CMK (cell line): Measurements from ENCODE around the gene KCNIP4.

Experiments used
- DNase-seq: peaks from one replicate; pipeline ENCODE4 v3.0.0-alpha.2; 2010; ENCODE audit warnings: low read depth

Gene KCNIP4

DNA sequence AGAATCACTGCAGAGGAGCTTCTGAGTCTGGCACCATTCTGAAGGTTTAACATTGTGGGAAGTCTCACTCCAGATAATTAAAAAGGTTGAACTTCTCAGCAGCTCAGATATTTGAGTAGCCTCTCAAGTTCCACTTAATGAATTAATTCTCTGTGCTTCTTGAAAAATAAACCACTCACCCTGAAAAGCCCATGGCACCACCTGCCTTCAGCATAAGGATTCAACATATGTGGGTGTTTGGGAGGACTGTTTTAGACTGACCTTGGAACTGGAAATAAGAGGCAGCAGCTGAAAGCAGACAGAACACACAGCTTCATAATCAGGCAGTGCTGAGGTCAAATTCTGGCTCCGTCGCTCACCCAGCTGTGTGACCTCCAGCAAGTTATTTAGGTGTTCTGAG is 100.6 kb downstream of the KCNIP4 start:
- DNase-seq, result no peak

DNA sequence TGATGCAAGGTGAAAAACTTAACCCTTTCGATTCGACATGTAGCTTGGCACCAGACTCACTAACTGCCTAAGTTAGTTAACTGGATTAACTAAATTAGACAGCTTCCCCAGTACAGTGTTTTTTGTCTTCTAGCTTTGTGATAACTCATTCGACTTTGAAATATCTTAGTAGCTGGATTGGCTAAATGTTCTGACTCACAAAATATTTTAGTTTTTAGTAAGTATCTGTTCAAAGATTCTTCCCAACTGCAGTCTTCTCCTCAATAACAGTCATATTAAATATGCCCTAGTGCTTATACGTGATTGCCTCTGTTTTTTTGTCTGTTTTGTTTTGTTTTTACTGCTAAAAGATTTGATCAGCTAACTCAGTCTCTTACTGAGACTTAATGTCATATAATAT is 102.9 kb downstream of the KCNIP4 start:
- no peak for DNase-seq

DNA sequence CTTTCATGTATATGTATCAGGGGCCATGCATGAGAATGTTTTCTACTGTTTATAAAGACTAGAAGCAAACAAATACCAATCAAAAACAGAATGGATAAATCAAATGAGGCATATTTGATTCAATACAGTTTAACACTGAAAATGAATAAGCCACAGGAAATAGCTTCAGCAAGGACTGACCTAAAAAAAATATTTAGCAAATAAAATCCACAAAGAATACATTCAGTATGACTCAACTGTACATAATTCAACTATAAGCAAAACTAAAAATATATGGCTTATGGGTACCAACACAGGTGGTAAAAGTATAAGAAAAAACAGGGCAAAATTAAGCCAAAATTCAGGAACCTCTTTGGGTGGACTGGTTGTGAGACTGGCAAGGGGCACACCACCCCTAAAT is 112.9 kb downstream of the KCNIP4 start:
- no peak for DNase-seq

DNA sequence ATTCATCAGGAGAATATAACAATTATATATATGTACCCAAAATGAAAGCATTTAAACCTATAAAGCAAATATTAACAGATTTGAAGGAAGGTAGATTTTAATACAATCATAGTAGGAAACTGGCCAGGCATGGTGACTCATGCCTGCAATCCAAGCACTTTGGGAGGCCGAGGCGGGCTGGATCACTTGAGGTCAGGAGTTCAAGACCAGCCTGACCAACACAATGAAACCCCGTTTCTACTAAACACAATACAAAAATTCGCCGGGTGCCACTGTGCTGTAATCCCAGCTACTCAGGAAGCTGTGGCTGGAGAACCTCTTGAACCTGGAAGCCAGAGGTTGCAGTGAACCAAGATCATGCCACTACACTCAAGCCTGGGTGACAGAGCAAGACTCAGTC is 118.3 kb downstream of the KCNIP4 start:
- DNase-seq, result no peak

DNA sequence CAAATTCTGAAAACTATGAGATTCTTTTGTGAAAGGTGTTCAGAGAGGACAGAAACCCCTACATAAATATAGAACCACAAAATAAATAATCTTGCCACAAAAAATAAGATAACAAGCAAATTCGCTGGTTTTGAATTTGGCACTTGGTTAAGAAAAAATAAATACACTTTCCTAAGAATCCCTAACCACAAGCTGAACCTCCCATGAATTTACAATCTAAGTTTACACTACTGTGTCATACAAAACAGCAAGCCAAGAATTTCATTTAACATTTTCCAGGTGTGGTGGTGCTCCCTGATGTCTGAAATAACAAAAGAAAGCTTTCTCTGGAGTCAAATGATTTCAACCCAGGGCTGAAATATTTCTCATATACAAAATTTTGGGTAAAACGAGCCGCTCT is 121.0 kb downstream of the KCNIP4 start:
- no peak for DNase-seq

DNA sequence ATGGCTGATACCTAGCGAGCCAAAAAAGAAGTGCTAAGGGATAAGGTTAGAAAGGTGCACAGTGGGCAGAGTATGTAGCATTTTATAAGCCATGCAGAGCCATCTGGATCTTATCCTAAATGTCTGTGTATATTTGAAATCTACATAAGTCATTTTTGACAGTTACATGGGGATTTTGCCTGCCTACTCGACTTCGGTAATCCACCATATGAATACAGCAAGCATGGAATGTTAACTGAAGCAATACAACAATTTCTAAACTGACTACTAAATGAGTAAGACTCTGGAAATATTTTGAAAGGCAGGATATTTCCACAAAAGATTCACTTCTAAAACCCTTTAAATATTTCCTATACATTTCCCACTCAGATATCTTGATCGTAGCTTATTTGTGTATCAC is 122.5 kb downstream of the KCNIP4 start:
- no peak for DNase-seq

DNA sequence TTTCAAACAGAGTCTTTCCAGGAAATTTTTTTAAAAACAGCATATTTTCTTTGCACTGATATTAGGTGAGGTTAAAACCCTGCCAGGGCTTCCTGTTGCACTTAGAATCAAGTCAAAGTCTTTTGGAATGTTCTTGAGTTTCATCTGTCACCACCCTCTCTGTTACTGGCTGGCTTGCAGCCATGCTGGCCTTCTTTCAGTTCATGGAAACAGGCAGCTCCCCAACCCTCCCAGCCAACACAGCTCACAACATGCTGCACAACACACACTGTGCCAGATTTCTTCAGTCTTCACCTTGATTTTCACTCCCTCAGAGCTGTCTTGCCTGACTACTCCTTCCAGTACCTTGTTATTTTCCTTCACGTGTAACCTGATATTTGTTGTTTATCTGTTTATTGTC is 129.5 kb downstream of the KCNIP4 start:
- DNase-seq, result no peak

DNA sequence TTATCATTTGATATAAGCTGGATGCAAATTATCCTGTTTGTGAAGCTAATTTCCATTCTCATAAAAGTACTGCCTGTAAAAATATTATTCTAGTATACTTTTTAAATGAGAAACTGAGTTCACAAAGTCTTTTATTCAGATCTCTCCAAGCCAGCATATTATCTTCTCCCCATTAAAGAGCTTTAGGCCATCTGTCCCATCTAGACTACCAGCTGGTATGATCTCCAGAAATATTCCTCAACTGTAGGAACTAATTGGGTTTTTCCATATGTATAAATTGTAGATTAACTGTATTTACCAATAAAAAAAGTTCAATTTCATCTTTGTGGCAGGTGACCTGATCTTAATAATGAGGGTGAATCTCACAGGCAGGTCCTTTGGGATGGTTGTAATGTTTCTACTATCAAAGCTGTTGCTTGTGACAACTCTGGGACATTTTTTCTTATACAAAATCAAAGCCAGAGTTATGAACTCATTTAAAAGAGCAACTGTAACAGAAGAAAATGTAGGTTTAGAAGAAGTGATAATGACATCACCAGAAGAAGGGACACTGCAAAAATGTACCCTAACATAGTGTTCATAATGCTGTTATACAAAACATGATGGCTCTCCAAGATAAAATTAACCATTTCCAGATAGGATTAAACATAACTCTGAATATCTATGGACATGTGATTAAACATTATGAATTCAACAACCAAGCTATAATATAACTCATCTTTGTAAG is 132.8 kb downstream of the KCNIP4 start:
- no peak for DNase-seq

DNA sequence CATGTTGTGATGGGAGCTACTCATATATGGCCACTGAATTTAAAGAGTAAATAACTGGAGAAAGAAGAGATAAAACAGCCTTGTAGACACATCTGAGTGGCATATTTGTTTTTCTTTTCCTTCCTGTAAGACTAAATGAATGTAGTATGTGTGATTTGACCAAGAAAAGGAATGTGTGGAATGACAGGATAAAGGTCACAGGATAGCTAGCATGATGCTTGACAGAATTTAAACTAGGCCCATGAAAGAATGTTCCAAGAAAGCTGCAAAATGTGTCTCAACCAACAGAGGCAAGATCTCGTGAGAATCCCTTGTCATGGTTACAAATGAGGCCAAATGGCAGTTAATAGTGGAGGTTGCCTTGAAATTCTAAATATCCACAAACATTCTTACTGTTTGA is 137.0 kb downstream of the KCNIP4 start:
- DNase-seq, result no peak

DNA sequence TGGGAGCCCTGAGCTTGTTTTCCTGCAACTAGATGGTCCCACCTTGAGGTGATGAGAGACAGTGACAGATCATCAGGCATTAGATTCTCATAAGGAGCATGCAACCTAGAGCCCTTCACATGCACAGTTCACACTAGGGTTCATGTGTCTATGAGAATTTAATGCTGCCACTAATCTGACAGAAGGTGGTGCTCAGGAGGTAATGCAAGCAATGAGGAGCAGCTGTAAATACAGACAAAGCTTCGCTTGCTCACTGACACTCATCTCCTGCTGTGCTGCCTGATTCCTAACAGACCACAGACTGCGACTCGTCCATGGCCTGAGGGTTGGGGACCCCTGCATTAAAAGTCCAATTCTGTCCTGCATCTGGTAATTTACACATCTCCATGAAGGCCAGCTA is 141.6 kb downstream of the KCNIP4 start:
- DNase-seq, result no peak

DNA sequence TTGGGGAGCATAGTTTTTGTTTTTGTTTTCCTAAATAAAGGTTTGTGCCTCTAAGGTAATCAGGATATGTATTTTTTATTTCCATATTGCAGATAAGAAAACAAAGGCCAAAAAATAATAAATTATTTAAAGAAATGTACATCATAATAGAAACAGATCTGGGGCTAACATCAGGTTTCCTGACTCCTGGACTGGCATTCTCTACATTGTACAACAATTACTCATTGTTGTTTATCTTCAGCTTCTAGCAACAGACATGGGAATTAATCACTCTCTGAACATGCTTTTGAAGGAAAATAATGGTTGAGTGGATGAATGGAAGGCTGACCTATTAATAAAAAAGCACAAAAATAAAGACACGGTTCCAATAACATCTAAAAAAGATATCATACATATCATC is 146.2 kb downstream of the KCNIP4 start:
- no peak for DNase-seq

DNA sequence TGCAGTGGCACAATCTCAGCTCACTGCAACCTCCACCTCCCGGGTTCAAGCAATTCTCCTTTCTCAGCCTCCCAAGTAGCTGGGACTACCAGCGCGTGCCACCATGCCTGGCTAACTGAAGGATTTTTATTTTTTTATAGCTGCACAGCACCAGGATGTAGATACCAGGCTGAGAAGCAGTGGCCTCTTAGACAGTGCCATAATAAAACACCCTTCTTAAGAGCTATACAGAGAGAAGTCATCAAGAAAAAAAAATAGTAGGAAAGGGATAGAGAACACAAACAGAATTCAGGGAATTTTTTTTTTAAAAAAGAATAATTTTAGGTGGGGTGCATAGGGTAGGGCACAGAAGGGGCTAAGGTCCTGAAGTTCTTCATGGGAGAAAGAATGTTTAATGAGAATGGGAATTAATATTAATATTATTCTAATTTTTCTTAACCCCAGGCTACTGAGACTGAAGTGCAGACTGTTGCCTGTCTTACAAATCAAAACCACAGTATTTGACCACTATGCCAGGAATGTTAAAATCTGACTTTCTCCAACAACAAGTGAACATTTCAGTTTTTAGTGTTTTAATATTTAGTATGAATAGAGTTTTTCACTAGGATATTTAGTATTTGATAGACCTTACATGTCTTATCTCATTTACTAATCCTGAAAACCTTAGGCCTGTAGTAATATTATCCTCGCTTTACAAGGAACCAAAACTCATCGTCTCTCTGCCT is 146.7 kb downstream of the KCNIP4 start:
- no peak for DNase-seq

DNA sequence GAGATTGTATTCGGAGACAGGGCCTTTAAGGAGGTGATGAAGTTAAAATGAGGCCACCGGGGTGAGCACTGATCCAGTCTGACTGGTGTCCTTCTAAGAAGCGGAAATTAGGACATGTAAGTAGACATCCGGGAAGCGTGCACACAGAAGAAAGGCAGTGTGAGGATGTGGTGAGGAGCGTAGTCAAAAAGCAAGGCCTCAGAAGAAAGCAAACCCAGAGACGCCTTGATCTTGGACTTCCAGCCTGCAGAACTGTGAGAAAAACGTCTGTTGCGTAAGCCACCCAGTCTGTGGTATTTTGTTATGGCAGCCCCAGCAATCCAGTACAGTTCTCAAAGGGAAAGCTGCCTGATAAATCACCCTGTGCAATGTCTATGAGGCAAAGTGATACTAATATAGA is 153.5 kb downstream of the KCNIP4 start:
- no peak for DNase-seq

DNA sequence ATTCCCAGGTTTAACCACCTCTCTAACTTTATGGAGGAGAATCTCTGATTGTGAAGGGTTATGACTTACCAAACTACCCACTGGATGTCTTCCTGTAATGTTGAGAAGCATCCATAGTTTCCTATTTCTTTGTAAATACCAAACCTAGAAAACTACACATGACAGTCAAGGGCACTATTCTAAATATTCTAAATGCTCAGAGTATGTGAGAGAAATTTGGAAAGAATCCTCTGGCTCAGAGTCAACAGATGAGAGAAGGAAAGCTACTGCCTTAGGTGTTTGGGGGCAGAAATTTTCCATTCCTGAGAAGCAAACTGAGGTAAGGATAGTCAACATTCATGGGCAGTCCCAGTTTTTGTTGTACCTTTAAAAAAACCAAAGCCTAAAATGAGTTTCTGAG is 155.8 kb downstream of the KCNIP4 start:
- DNase-seq, result no peak

DNA sequence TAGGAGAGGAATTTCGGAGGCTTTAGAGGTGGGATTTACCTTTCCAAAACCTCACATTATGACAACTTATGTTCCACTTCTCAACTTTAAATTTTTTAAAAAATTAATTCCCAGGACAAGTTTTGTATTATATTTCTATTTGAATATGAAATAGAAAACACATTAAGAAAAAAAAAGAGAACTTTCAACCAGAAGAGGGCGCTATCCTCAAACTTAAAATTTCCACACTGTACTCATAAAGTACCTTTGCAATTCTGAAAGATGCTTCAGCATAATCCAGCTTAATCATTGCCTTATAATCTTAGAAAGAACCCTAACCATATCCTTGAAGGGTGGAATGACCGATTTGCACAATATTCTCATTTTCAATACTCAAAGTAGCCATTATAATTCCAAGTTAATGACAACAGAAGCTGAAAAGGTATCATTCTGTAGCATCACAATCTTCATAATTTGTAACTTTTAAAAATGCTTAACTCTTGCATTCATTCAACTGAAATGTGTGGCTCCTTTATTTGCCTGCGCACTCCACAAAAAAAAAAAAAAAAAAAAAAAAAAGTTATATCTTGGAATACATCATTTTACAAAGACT is 158.0 kb downstream of the KCNIP4 start:
- DNase-seq, result no peak

DNA sequence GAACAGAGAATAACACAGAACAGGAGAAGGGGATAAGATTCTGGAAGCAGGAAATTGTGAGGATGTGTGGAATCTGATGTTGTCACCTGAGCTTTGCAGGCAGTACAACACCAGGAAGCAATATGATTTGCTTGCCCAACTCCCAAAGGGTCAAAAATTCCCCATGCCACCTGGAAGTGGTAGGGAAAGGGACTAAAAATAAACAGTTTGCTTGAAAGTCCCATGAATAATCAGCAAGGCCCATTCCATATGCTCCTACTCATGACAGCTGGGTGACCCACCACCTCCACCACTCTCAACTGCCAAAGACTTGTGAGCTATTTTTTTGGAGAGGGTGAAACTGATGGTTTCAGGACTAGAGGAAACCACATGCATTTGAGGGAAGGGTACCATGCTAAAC is 168.4 kb downstream of the KCNIP4 start:
- no peak for DNase-seq

DNA sequence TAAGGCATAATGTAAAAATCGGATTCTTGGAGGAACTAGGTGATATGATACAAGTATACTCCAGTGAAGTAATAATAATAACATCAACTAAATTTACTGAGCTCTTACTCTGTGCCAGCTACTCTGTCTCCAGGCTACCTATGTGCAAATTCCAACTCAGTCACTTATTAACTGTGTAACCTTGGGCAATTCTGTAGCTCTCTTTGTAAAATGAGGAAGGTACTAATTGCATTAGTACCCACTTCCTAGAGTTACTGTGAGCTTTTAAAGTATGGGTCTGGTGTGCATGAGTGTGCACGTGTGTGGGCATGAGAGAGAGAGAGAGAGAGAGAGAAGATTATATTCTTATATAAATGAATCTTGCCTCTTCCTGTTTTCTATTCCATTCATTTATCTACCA is 169.9 kb downstream of the KCNIP4 start:
- DNase-seq, result no peak

DNA sequence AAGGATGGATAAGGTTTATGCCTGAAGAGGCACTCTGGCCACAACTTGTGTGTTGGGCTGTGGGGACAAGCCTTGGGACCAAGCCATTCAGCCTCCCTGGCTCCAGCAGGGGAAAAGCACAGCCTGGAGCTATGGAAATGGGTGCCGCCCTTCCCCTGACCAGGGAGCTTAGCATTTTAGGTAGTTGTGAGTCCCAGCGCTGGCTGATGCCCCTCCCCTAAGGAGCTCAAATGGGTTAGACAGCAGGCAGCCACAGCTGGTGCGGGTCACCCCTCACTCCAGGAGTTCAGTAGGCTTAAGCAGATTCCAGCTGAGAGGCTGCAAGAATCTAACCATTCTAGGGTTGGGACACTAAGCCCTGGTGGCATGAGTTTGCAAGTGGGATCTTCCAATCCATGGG is 172.9 kb downstream of the KCNIP4 start:
- no peak for DNase-seq

DNA sequence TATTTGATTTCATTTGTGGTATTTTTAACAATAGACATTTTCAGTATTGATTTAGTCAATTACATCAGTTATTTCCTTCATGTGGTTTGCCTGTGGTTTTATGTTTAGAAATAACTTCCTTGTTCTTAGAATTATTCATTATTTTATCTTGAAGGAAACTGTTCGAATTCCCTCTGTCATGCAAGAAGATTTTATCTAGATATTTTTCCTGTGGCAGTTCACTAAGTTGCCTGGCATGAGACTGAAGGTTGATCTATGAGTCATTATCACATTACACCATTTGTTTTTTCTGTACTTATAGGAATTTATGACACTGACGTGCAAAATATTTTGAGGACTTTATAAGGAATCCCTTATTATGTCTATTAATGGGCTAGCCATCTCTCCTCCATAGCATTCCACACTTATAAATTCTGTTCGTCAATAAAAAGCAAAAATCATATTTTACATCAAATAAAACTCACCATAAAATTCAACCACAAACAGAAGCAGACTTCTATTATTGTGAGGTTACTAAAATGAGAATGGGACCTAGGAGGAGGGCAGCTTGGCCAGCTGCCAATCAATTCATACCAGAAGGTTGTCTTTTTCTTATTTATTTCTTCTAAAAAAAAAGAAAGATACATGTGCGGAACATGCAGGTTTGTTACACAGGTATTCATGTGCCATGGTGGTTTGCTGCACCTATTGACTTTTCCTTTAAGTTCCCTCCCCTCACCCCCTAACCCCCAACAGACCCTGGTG is 179.0 kb downstream of the KCNIP4 start:
- no peak for DNase-seq

DNA sequence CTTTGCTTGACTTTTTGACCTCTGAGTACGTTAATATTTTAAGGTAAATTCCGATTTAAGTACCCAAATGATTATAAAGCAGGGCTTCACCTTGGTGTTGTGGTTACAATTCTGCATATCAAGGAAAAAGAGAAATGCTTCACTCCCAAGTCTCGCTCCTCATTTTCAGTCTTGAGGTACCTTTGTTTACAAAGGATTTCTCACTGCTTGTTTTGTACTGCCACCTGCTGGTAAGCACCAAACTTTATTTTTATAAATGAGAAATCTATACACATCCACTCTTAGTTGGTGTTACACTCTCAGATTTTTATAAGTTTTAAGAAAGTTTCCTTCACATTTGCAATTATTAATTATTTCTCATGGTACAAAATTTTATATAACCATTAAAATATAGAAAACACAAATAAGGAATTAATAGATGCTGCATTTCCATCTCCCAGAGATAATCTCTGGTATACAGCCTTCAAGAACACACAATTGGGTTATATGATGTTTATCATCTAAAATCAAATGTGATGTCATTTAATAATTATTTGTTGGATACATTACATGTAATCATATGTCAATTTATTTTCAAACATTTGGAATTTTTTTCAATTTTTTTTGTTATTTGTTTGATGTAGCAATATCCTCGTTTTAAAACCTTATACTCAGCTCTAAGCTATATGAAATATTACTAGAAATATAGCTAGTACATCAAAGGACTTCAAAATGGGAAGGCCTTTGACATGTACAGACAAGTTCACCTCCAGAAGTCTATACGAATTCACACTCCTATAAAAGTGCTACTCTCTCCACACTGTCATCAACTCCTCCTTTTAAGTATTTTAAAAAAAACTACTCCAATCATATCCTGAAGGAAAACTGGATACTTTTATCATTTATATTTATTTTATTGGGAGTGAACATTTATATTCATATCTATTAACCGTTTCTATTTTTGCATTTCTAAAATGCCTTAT is 179.9 kb downstream of the KCNIP4 start:
- DNase-seq, result no peak

DNA sequence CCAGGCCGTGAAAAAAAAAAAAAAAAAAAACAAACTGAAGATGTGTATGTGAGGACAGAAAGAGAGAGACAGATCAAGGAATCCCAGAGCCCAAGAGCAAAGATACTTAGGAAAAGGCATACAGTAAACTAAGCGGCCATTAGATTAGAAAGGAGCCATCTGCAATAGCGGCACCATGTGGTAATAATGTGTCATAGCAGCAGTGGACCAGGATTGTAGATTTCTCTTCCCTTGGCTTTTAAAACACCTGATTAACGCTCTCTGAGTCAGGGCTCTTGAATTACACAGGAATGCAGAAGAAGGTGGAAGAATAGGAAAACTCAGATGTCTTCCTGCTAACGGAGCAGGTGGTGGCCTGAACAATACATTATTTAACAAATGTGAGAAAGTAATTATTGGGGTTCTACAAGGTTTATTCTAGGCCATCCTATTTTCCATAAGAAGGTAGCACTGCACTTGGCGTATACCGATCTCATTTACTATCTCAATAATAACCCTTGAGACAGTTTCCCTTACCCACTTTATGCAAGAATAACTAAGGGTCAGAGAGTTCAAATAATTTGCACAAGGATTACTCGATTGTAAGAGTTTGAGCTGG is 182.7 kb downstream of the KCNIP4 start:
- no peak for DNase-seq
